HG02981 (cell line): ENCODE data around the gene LRIF1.

Source experiments
- ATAC-seq: cut with Tn5 transposase; IDR thresholded peaks from one replicate; pipeline ENCODE4 v1.9.1; 2021; ENCODE audit warnings: mild to moderate bottlenecking, moderate library complexity; ENCODE audit not compliant: unreplicated experiment

LRIF1 gene

GRCh38 chr1:110898734-110899457 lies 64.8 kb downstream of the LRIF1 start:
- no peak for ATAC-seq

DNA sequence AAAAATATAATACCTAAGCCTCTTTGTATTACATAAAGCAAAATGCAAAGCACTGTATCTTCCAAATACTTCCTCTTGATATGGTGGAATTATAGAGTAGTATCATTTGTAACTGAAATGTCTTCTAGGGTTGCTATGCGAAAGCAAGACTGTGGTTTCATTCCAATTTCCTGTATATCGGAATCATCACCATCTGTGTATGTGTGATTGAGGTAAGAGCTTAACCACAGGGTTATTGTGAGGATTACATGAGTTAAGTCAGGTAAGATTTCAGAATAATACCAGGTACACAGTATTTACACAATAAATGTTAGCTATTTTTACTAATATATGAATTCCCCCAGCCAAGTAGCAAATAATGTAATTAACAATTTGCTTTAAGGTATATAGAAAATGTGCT lies 66.0 kb downstream of the LRIF1 start:
- ATAC-seq = no peak
